HAP-1 (cell line): ENCODE results near the gene CLASP2.

ENCODE experiments used
- DNase-seq, 2 experiments: peaks; one replicate each; pipeline ENCODE4 v3.0.0-alpha.2; 2016 to 2020; ENCODE audit warnings: low spot score in 2 of 2
- H3K27me3 ChIP-seq: fragments of 250-450 bp; sonication (Bioruptor Pico); 2 replicates; pipeline ENCODE4 v1.5.1; 2020; ENCODE audit warnings: low read depth, mild to moderate bottlenecking, moderate library complexity
- H3K36me3 ChIP-seq: fragments of 250-450 bp; sonication (Bioruptor Pico); replicated peaks from 2 replicates; pipeline ENCODE4 v1.5.1; 2020; ENCODE audit warnings: mild to moderate bottlenecking
- H3K4me1 ChIP-seq: fragments of 250-450 bp; sonication (Bioruptor Pico); 2 replicates; pipeline ENCODE4 v1.5.1; 2020; ENCODE audit warnings: mild to moderate bottlenecking
- H3K4me3 ChIP-seq: fragments of 250-450 bp; sonication (Bioruptor Pico); 2 replicates; pipeline ENCODE4 v1.5.1; 2020; ENCODE audit warnings: mild to moderate bottlenecking, moderate library complexity
- H3K9me3 ChIP-seq: fragments of 250-450 bp; sonication (Bioruptor Pico); 2 replicates; pipeline ENCODE4 v1.5.1; 2020; ENCODE audit warnings: mild to moderate bottlenecking, moderate library complexity
- in situ Hi-C: fragments of 300-500 bp; cut with MboI; formaldehyde crosslinking; loops from 3 replicates; pipeline ENCODE4 v1.14.3; 2020; ENCODE audit warnings: low sequenced_read_pairs, inconsistent platforms, mixed read lengths

Gene CLASP2

DNA sequence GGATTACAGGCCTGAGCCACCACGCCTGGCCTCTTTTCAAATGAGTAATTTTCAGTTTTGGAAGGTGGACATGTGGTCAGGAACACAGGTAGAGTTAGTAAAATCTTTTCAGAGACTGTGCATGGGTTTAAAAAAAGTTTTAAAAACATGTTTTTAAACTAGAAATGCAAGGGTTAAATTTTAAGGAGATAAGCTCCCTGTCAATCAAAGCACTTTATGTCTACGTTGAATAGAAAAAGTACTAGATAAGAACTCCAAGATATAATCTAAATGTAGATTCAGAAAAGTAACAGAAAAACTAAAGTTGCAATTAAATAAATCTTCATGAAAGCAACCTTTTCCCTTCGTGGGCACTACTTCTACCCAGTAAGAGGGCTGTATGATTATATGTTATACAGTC is 131.7 kb downstream of the CLASP2 start:
- in situ Hi-C loops: no loop called here
- Histone ChIP-seq H3K9me3 (no peaks in the 10 kb centered on the region), H3K36me3 (no peaks in the 10 kb centered on the region), H3K4me3 (no peak overlapping the region), H3K4me1 (peaks cover 8% of the 10 kb centered on the region), H3K27me3 (no peaks in the 10 kb centered on the region)
- DNase-seq: no peak

DNA sequence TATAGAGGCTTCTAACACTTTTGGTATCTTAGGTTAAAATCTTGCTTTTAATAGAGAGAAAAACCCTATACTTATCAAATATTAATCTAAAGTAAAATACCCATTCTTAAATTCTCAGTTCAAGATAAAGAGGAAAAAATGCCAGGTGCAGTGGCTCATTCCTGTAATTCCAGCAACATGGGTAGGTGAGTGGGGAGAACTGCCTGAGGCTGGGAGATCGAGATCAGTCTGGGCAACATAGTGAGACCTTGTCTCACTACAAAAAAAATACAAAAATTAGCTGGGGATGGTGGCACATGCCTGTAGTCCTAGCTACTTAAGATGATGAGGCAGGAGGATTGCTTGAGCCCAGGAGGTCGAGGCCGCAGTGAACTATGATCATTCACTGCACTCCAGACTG is 135.8 kb downstream of the CLASP2 start:
- Histone ChIP-seq H3K4me3 (no peak overlapping the region), H3K9me3 (no peaks in the 10 kb centered on the region), H3K27me3 (no peaks in the 10 kb centered on the region), H3K4me1 (peaks cover 29% of the 10 kb centered on the region), H3K36me3 (no peaks in the 10 kb centered on the region)
- in situ Hi-C loops: no loop called here
- no peak for DNase-seq

DNA sequence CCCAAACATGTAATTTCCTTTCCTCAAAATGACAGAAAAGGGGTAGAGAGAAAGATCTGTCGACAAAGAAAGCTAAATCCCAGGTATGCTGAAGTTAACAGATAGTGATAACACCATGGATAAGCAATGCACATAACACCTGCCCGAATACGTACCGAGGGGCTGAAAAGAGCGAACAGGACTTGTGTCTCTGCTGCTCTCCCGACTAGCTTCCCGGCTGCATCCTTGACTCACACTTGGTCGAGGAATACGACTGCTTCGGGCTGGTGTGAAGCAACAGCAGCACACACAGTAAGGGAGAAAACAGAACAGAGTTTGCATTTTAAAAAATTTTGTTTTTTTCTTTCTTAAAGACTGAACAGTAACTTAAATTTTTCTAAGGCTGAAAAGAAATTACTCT is 136.4 kb downstream of the CLASP2 start:
- no peaks in the 10 kb centered on the region for H3K36me3 ChIP-seq
- no peak overlapping the region for H3K4me3 ChIP-seq
- H3K9me3 ChIP-seq: no peaks in the 10 kb centered on the region
- in situ Hi-C loops: no loop called here
- DNase-seq: no peak
- H3K4me1 ChIP-seq: peaks cover 34% of the 10 kb centered on the region
- H3K27me3 ChIP-seq: no peaks in the 10 kb centered on the region

DNA sequence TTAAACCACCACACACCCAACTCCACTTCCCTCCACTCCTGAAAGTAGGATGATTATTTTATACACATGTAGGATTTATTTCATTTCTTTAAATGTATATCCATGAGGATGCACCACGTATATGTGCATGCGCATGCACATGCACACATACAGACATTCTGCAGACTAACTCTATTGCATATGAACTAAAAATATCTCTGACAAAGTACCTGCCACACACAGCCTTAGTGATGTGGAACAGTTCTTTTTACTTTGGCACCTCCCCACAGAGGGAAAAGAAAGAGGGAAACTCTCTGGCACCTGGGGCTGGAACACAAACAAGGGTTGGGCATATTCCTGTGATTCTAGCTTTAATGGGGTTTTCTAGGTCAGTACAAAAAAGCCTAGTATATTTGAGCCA is 138.2 kb downstream of the CLASP2 start:
- Histone ChIP-seq H3K27me3 (no peaks in the 10 kb centered on the region), H3K4me3 (no peak overlapping the region), H3K36me3 (no peaks in the 10 kb centered on the region; the same call in 1 of the 2 replicates), H3K9me3 (no peaks in the 10 kb centered on the region), H3K4me1 (peaks cover 34% of the 10 kb centered on the region)
- in situ Hi-C loops: no loop called here
- no peak for DNase-seq

DNA sequence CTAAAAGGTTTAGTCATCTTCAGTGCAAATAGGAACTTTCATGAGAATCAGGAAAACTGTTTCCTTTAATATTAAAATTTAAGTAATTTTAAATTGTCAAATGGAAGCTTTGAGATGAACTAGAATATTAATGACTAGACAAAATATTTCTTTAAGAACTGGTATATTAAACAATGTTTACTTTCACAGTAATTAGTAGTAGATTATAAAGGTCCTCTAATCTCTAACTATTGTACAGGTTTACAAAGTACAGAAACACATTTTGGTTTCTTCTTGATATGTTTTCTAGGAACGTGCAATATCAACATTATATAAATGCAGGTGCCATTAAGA is 138.9 kb downstream of the CLASP2 start:
- in situ Hi-C loops: no loop called here
- peaks cover 34% of the 10 kb centered on the region for H3K4me1 ChIP-seq
- H3K4me3 ChIP-seq: no peak overlapping the region
- H3K27me3 ChIP-seq: no peaks in the 10 kb centered on the region
- no peaks in the 10 kb centered on the region for H3K9me3 ChIP-seq
- DNase-seq: no peak
- no peaks in the 10 kb centered on the region; the same call in 1 of the 2 replicates for H3K36me3 ChIP-seq

DNA sequence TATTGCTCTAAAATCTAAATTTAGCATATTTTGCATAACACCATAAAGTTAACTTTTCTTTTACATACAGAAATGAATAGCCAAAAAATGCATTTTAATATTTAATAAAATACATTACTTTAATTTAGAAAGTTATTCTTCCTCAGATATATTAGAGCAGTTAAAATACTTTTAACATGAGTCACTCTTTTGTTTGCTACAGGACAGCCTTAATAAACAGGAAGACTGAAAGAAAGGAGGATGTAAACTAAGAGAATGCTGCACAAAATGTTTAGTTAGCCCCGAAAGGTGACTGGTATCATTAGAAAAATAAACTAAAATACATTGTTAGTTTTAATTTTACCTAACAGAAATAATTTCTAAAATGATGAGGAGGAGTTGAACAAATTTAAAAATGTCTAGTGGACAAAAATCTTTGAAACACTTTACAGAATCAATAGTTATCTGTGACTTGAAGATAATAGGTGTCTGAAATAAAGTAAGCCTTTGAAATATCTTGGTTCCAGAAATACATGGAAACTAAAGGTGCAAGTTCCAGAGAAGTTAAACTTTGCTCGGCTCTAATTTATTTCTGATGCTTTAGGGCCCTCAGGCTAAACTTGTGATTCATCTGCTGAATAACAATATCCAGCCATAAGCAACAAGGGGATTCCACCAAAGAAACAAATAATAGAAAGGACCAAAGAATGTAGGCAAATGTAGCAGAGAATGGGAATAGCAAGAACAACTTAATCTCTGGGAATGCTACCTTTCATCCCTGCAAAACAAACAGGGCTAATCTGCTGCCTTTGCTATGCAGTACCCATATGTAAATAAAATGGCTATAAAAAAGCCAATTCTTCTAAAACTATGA is 139.5 kb downstream of the CLASP2 start:
- peak; percentile 60 to 99 for DNase-seq
- Histone ChIP-seq H3K36me3 (no peaks in the 10 kb centered on the region; the same call in 1 of the 2 replicates), H3K27me3 (no peaks in the 10 kb centered on the region), H3K4me1 (peaks cover 34% of the 10 kb centered on the region), H3K9me3 (no peaks in the 10 kb centered on the region), H3K4me3 (no peak overlapping the region)
- in situ Hi-C loops: no loop called here

DNA sequence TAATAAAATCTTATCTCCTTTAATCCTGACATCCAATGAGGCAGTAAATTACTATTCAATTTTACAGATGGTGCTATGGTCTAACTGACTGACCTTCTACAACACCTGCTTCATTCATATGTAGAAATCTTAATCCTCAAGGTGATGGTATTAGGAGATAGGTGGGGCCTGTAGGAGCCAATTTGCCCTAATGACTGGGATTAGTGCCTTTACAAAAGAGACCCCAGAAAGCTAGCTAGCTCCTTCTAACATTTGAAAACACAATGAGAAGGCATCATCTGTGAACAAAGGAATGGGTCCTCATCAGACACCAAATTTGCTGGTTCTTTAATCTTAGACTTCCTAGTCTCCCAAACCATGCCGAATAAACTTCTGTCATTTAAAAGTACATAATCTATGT is 140.5 kb downstream of the CLASP2 start:
- no peaks in the 10 kb centered on the region for H3K27me3 ChIP-seq
- in situ Hi-C loops: no loop called here
- H3K36me3 ChIP-seq: no peaks in the 10 kb centered on the region; the same call in 1 of the 2 replicates
- H3K4me3 ChIP-seq: no peak overlapping the region
- no peaks in the 10 kb centered on the region for H3K9me3 ChIP-seq
- DNase-seq: peak; percentile 61 to 98
- peaks cover 31% of the 10 kb centered on the region for H3K4me1 ChIP-seq

DNA sequence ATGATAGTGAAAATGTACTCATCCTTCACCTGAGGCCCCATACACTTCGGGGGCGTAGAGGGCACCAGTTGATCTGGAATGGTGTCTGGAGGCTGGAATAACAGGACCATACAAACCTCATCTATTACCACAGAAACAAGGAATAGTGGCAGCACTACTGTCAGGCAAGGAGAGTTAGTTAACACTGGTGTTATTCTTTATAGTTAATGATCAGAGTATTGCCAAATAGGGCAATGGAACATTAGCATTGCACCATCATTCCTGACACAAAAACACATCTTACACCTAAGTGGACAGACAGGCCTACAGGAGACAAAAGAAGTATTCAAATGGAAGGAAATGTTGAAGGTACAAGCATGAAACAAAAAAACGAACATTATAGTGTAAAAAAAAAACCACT is 140.9 kb downstream of the CLASP2 start:
- peaks cover 31% of the 10 kb centered on the region for H3K4me1 ChIP-seq
- no peaks in the 10 kb centered on the region for H3K9me3 ChIP-seq
- in situ Hi-C loops: no loop called here
- peak in 1 of 2 experiments; percentile 22 for DNase-seq
- H3K27me3 ChIP-seq: no peaks in the 10 kb centered on the region
- H3K36me3 ChIP-seq: peaks cover 4% of the 10 kb centered on the region
- no peak overlapping the region for H3K4me3 ChIP-seq

DNA sequence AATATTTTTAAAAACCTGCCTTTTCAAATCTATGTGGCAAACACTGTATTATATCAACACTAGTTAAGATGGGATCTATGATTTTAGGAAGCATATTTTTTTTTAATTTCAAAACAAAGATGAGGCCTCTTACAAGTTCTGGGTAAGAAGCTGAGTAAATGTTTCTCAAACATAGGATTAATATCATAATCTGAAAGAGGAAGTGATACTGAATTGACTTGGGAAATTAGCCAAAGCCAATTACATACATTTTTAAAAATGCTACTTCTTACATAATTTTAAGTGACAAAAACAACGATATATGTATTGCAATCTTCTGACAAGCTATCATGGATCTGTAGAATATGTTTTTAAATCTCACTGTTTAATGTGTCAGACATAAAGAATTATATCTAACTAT is 142.7 kb downstream of the CLASP2 start:
- no peaks in the 10 kb centered on the region for H3K27me3 ChIP-seq
- no peak for DNase-seq
- peaks cover 5% of the 10 kb centered on the region for H3K36me3 ChIP-seq

DNA sequence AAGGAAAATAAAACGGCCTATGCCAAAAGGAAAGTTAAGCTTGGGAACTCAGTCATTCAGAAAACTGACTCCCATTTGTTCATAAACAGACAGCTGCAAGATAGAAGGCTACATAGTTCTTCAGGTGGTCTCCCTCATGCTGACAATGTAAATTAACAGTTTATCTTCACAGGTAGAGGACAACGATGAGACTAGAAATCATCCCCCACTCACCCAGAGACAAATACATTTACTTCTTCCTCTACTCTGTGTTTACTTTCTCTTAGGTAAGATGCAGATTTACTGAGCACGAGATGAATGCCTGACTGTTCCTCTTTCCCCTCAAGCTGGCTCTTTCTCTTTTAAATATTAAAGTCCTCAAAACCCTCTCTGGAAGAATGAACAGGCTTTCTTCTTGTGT is 160.2 kb downstream of the CLASP2 start:
- Histone ChIP-seq H3K9me3 (no peaks in the 10 kb centered on the region), H3K36me3 (peaks cover 5% of the 10 kb centered on the region), H3K4me1 (peaks cover 7% of the 10 kb centered on the region; the same call in 1 of the 2 replicates), H3K4me3 (no peak overlapping the region), H3K27me3 (no peaks in the 10 kb centered on the region)
- in situ Hi-C loops: no loop called here
- DNase-seq: no peak

More for the DNA sequence above, 142.7 kb downstream of the CLASP2 start:
- peaks cover 30% of the 10 kb centered on the region for H3K4me1 ChIP-seq
- no peaks in the 10 kb centered on the region for H3K9me3 ChIP-seq
- in situ Hi-C loops: no loop called here
- no peak overlapping the region for H3K4me3 ChIP-seq

DNA sequence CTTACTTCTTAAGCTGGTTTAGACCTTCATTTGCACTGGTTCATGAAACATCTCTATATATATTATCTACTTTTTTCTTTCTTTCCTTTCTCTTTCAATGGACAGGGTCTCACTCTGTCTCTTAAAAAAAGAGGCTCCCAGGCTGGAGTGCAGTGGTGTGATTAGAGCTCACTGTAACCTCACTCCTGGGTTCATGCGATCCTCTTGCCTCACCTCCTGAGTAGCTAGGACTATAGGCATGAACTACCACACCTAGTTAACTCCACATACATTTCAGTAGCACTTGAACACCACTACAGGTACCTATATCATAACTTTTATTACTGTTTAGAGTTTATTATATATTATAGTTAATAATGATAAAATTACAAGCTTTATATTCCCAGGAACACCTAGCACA is 160.8 kb downstream of the CLASP2 start:
- Histone ChIP-seq H3K4me1 (peaks cover 7% of the 10 kb centered on the region; the same call in 1 of the 2 replicates), H3K36me3 (peaks cover 5% of the 10 kb centered on the region), H3K27me3 (no peaks in the 10 kb centered on the region), H3K4me3 (no peak overlapping the region), H3K9me3 (no peaks in the 10 kb centered on the region)
- in situ Hi-C loops: no loop called here
- DNase-seq: no peak

DNA sequence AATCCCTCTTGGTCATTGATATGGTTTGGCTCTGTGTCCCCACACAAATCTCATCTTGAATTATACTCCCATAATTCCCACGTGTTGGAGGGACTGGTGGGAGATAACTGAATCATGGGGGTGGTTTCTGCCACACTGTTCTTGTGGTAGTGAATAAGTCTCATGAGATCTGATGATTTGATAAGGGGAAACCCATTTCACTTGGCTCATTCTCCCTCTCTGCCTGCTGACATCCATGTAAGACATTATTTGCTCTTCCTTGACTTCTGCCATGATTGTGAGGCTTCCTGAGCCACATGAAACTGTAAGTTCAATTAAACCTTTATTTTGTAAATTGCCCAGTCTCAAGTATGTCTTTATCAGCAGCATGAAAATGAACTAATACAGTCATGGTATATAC is 171.0 kb downstream of the CLASP2 start:
- no peaks in the 10 kb centered on the region for H3K4me1 ChIP-seq
- H3K9me3 ChIP-seq: no peaks in the 10 kb centered on the region
- DNase-seq: no peak
- no peaks in the 10 kb centered on the region for H3K27me3 ChIP-seq
- in situ Hi-C loops: no loop called here
- no peak overlapping the region for H3K4me3 ChIP-seq
- no peaks in the 10 kb centered on the region; the same call in none of the 2 replicates for H3K36me3 ChIP-seq

DNA sequence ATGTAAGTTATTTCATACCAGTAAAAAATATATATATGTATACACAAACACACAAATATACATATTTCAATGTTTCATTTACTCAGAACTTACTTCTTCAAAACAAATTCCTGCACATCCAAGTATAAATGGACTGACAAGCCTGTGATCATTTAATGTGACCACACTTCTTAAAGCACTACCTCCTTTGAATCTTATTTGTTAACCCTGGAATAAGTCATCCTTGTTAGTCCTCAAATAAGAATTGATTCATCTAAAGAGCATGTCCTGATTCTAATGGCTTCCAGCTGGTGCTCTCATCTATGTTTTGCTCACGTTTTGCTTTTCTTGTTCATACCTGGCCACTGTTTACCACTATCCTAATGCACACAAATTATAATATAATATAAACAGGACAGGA is 173.9 kb downstream of the CLASP2 start:
- Histone ChIP-seq H3K4me1 (no peaks in the 10 kb centered on the region), H3K9me3 (no peaks in the 10 kb centered on the region), H3K4me3 (no peak overlapping the region), H3K27me3 (no peaks in the 10 kb centered on the region), H3K36me3 (peaks cover 6% of the 10 kb centered on the region)
- in situ Hi-C loops: no loop called here
- no peak for DNase-seq

DNA sequence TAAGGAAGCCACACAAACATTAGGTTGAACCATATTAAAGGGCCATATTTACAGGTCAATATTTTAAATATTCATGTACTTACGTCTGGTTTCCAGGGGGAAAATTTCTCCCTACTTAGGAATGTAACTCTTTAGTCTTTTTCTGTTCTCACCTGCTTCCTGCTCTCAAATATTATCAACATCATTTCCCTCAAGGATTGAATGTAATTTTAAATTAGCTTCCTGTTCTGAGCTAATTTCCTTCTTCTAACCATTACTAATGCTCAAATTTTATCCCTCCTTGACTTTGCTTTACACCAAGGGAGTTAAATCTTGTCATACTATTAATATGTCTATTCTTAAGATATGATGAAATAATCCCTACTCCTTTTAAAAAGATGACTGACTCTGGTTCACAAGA is 174.5 kb downstream of the CLASP2 start:
- Histone ChIP-seq H3K36me3 (peaks cover 10% of the 10 kb centered on the region), H3K4me3 (no peak overlapping the region), H3K9me3 (no peaks in the 10 kb centered on the region), H3K4me1 (no peaks in the 10 kb centered on the region), H3K27me3 (no peaks in the 10 kb centered on the region)
- in situ Hi-C loops: no loop called here
- no peak for DNase-seq

DNA sequence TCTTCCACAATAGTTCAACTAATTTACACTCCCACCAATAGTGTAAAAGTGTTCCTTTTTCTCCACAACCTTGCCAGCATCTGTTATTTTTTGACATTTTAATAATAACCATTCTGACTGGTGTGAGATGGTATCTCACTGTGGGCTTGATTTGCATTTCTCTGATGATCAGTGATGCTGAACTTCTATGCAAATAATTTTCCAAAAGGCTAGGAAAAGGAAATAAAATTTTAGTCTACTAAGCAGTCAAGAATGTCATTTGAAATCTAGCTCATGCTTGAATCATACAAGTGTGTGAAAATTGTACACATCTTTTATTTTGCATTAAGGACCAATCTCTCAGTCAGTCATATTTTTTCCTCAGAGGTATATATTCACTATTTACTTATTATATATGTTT is 176.1 kb downstream of the CLASP2 start:
- peaks cover 14% of the 10 kb centered on the region for H3K36me3 ChIP-seq
- no peaks in the 10 kb centered on the region for H3K9me3 ChIP-seq
- no peaks in the 10 kb centered on the region for H3K4me1 ChIP-seq
- H3K27me3 ChIP-seq: no peaks in the 10 kb centered on the region
- H3K4me3 ChIP-seq: no peak overlapping the region
- DNase-seq: no peak
- in situ Hi-C loops: no loop called here
